CD4-positive, alpha-beta memory T cell (primary cell): Measurements from ENCODE around the gene FBXW8. TPM values are rescaled to one million over a fixed set of nuclear protein-coding genes. Genes with fewer than 3 reads are reported as not detected.

ENCODE experiments used
- CTCF ChIA-PET: fragments of 350-600 bp; sonication (Branson Sonifier 250); formaldehyde crosslinking; loops from one replicate; lab custom pipeline; 2021; ENCODE audit warnings: inconsistent platforms; ENCODE audit not compliant: partially characterized antibody; lab: Charles Lee
- POLR2A ChIA-PET: fragments of 350-600 bp; sonication (Branson Sonifier 250); formaldehyde crosslinking; loops from one replicate; lab custom pipeline; 2021; ENCODE audit not compliant: partially characterized antibody; lab: Charles Lee
- DNase-seq, 5 donors: peaks; one replicate each; pipeline versions ENCODE4 v3.0.0 to v3.0.0-alpha.2; 2020 to 2022; ENCODE audit warnings: mixed read lengths in 1 of 5
- H3K27ac ChIP-seq: one replicate; pipeline ENCODE4 v1.7.0; 2013; ENCODE audit warnings: low read depth, low read length
- H3K27me3 ChIP-seq: 2 replicates; pipeline ENCODE4 v1.7.0; 2013; ENCODE audit warnings: mild to moderate bottlenecking, low read length, moderate library complexity; ENCODE audit not compliant: insufficient read depth
- H3K36me3 ChIP-seq: 2 replicates; pipeline ENCODE4 v1.7.0; 2013; ENCODE audit warnings: mild to moderate bottlenecking, low read length, moderate library complexity; ENCODE audit not compliant: insufficient read depth
- H3K4me1 ChIP-seq: 2 replicates; pipeline ENCODE4 v1.7.0; 2013; ENCODE audit warnings: mild to moderate bottlenecking, low read length, moderate library complexity; ENCODE audit not compliant: insufficient read depth
- H3K4me3 ChIP-seq, 2 donors: one replicate each; pipeline ENCODE4 v1.7.0; 2013; ENCODE audit warnings: low read length in 2 of 2, mild to moderate bottlenecking in 1 of 2
- H3K9me3 ChIP-seq, 2 donors: one replicate each; pipeline ENCODE4 v1.7.0; 2013; ENCODE audit warnings: low read length in 2 of 2, control low read depth in 1 of 2; ENCODE audit not compliant: control insufficient read depth in 1 of 2
- H3K27ac Mint-ChIP-seq, 7 donors: one replicate each; pipeline ENCODE4 v1.8.0; 2020 to 2021; ENCODE audit warnings: mixed read lengths in 7 of 7, mild to moderate bottlenecking in 6 of 7, inconsistent platforms in 3 of 7, moderate library complexity in 3 of 7
- H3K27me3 Mint-ChIP-seq, 2 donors: one replicate each; pipeline ENCODE4 v1.8.0; 2020 to 2021; ENCODE audit warnings: mixed read lengths in 2 of 2
- H3K36me3 Mint-ChIP-seq, 2 donors: one replicate each; pipeline ENCODE4 v1.8.0; 2020 to 2021; ENCODE audit warnings: mixed read lengths in 2 of 2, inconsistent platforms in 1 of 2, mild to moderate bottlenecking in 1 of 2
- H3K4me1 Mint-ChIP-seq, 4 donors: one replicate each; pipeline ENCODE4 v1.8.0; 2020 to 2021; ENCODE audit warnings: mixed read lengths in 4 of 4, mild to moderate bottlenecking in 1 of 4
- H3K4me3 Mint-ChIP-seq, 8 donors: one replicate each; pipeline ENCODE4 v1.8.0; 2020 to 2021; ENCODE audit warnings: mixed read lengths in 8 of 8, mild to moderate bottlenecking in 7 of 8, moderate library complexity in 6 of 8, inconsistent platforms in 3 of 8
- H3K9me3 Mint-ChIP-seq, 8 donors: one replicate each; pipeline ENCODE4 v1.8.0; 2020 to 2021; ENCODE audit warnings: mixed read lengths in 8 of 8, mild to moderate bottlenecking in 5 of 8, inconsistent platforms in 3 of 8, moderate library complexity in 1 of 8
- intact Hi-C: fragments of 100-400 bp; cut with micrococcal nuclease; formaldehyde crosslinking; loops from one replicate; pipeline ENCODE4 v1.15.1; 2023
- polyA plus RNA-seq, 2 donors: library from polyadenylated mRNA; unstranded; fragments of 300-500 nt; fragmentation: Illumina TruSeq; gene quantifications; one replicate each; pipeline ENCODE4 v1.2.3, GENCODE V29; 2021
- total RNA-seq, 2 experiments: library from RNA; stranded (reverse); gene quantifications; one replicate each; pipeline ENCODE4 v1.2.3, GENCODE V29; 2021

Gene FBXW8
- total and polyA plus RNA-seq, 4 experiments from 2014 or later: 2.3 to 10.2 (median 7.0) TPM

DNA sequence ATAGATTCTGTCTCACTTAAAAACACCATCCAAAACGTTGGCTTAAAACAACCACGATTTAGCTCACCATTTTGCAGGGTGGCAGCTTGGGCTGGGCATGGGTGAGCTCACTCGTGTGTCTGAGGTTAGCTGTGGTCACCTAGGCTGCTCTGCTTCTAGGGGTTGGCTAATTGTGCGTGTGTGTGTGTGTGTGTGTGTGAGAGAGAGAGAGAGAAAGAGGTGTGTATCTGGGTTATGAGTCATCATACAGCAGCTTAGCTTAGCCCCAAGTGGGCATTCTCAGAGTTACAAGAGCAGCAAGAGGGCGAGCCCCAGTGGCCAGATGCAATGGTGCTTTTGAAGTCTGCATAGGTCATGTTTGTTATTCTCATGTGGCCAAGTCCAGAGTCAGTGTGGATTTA is 6.0 kb downstream of the FBXW8 start:
- Mint-ChIP-seq H3K27ac (peak overlapping the region in 3 of 7 donors; percentile 15 to 87 (median 40)), H3K9me3 (no peaks in the 10 kb centered on the region), H3K4me3 (peak overlapping the region in 3 of 8 donors; percentile 29 to 80 (median 54)), H3K27me3 (no peaks in the 10 kb centered on the region), H3K4me1 (peaks cover 30 to 81% (median 59%) of the 10 kb centered on the region in 4 donors), H3K36me3 (peaks cover 4 to 5% of the 10 kb centered on the region in 2 donors)
- no peaks in the 10 kb centered on the region for H3K36me3 ChIP-seq
- peaks cover 43% of the 10 kb centered on the region for H3K4me1 ChIP-seq
- H3K27ac ChIP-seq: no peak overlapping the region
- no peaks in the 10 kb centered on the region for H3K9me3 ChIP-seq
- DNase-seq: peak in 3 of 5 donors; percentile 10 to 55 (median 50)
- H3K4me3 ChIP-seq: no peak overlapping the region
- CTCF ChIA-PET: no interaction called here
- intact Hi-C loops: no loop called here
- no peaks in the 10 kb centered on the region for H3K27me3 ChIP-seq
- POLR2A ChIA-PET: no interaction called here

DNA sequence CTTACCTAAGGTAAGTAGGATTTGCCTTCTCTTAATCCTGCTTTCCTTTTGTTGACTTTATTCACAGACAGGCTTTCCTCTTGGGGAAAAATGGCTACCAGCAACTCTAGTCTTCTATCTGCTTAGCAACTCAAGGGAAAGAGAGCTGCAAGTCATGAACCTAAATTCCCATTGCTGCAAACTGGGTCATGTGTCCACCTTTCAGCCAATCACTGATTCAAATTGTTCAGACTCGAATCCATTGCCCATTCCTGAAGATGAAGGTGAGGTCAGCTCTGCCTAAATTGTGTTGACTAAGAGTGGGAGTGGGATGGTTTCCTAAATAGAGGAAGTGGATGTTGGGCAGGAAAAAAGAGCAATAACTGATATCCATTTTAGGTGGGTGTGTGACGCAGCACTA is 7.7 kb downstream of the FBXW8 start:
- CTCF ChIA-PET: no interaction called here
- H3K4me3 Mint-ChIP-seq: no peak overlapping the region
- DNase-seq: no peak
- no peaks in the 10 kb centered on the region for H3K9me3 Mint-ChIP-seq
- Histone ChIP-seq H3K9me3 (no peaks in the 10 kb centered on the region), H3K36me3 (no peaks in the 10 kb centered on the region), H3K27ac (no peak overlapping the region), H3K4me3 (no peak overlapping the region), H3K4me1 (peaks cover 54% of the 10 kb centered on the region), H3K27me3 (no peaks in the 10 kb centered on the region)
- H3K27ac Mint-ChIP-seq: peak overlapping the region in 1 of 7 donors; percentile 42
- POLR2A ChIA-PET: no interaction called here
- peaks cover 34 to 79% (median 61%) of the 10 kb centered on the region in 4 donors for H3K4me1 Mint-ChIP-seq
- intact Hi-C loops: no loop called here
- no peaks in the 10 kb centered on the region for H3K27me3 Mint-ChIP-seq
- H3K36me3 Mint-ChIP-seq: peaks cover 4 to 5% of the 10 kb centered on the region in 2 donors

DNA sequence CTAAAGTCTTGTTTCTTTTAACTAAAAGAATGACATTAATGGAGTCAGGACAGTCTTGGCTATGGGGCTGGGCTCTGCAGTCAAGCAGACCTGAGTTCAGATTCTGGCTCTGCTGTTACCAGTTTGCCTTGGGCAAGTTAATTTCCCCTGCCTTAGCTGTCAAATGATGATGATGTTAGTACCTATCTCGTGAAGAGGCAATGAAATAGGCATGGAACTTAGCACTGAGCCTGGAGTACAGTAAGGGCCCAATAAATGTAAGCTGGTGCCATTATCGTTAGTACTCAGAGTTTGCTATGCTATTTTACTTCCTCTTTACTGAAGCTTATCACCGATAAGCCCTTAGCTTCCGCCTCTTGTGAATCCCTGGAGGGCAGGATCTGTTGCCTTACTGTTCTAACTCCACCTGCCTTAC is 8.5 kb downstream of the FBXW8 start:
- Histone ChIP-seq H3K27ac (no peak overlapping the region), H3K27me3 (no peaks in the 10 kb centered on the region), H3K4me3 (no peak overlapping the region), H3K9me3 (no peaks in the 10 kb centered on the region), H3K36me3 (no peaks in the 10 kb centered on the region), H3K4me1 (peaks cover 60% of the 10 kb centered on the region)
- CTCF ChIA-PET: no interaction called here
- H3K9me3 Mint-ChIP-seq: no peaks in the 10 kb centered on the region
- DNase-seq: no peak
- H3K27ac Mint-ChIP-seq: no peak overlapping the region
- H3K4me3 Mint-ChIP-seq: no peak overlapping the region
- POLR2A ChIA-PET: no interaction called here
- H3K4me1 Mint-ChIP-seq: peaks cover 36 to 81% (median 62%) of the 10 kb centered on the region in 4 donors
- H3K27me3 Mint-ChIP-seq: no peaks in the 10 kb centered on the region
- peaks cover 4 to 5% of the 10 kb centered on the region in 2 donors for H3K36me3 Mint-ChIP-seq
- intact Hi-C loops: no loop called here

DNA sequence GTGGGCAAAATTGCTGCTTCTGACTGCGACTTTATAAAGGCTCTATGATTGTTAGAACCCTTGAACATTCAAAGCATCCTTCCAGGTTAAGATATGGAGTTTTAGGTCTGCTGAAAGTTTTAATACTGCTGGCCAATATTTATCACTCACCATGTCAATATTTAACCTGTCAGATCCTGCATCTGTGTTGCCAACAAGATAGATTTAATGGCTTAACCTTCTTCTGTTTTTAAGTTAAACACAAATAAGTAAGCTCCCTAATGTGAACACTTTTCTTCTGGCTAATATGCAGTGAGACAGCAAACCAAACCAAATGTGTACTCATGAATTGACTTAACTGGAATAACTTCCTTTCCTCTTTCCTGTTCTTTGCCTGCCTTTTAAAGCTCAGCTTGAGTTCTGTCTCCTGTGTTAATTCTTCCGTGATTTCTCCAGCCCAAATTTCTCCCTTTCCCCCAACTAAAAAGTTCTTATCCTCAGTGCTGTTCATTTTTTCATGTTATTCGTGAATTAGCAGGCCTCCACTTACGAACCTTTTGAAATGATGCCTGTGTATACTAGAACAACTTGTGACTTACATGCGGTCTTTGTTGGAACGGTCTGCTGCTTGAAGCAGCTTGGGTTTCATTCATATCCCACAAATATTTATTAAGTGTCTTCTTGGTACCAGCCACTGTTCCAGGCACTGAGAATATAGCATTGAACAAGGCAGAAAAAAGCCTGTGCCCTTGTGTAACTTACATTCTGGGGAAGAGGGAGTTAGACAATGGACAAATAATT is 9.1 kb downstream of the FBXW8 start:
- Mint-ChIP-seq H3K4me3 (no peak overlapping the region), H3K27ac (no peak overlapping the region), H3K36me3 (peaks cover 4 to 5% of the 10 kb centered on the region in 2 donors), H3K9me3 (no peaks in the 10 kb centered on the region), H3K4me1 (peaks cover 42 to 86% (median 68%) of the 10 kb centered on the region in 4 donors), H3K27me3 (no peaks in the 10 kb centered on the region)
- no peaks in the 10 kb centered on the region for H3K27me3 ChIP-seq
- no peaks in the 10 kb centered on the region for H3K36me3 ChIP-seq
- POLR2A ChIA-PET: no interaction called here
- H3K4me1 ChIP-seq: peaks cover 66% of the 10 kb centered on the region
- H3K9me3 ChIP-seq: no peaks in the 10 kb centered on the region
- H3K4me3 ChIP-seq: no peak overlapping the region
- CTCF ChIA-PET: interaction anchor here (1.1 kb wide), 1 partner anchor 9 kb away, joined by 3 read pairs; the partner anchor contains the start of gene FBXW8
- intact Hi-C loops: no loop called here
- DNase-seq: no peak
- no peak overlapping the region for H3K27ac ChIP-seq

DNA sequence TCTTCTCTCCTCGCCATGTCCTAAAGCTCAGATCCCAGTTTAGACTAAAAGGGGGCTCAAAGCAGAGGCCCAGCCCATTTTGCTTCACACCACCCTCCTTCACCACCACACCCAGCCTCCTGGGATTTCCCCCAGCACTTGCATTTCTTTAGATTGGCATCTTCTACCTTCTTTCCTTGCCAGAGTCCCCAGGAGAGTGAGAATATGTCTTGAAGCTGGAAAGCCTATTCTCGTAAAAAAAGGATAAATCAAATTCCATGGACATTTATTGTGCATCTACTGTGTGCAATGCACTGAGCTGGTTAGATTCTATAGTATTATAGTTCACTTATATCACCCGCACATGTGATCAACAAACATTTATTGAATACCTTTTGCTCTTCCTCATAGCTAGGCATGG is 10.2 kb downstream of the FBXW8 start:
- Mint-ChIP-seq H3K36me3 (peaks cover under 1% of the 10 kb centered on the region in 2 donors), H3K27ac (peak overlapping the region in 2 of 7 donors; percentile 19 to 69), H3K27me3 (no peaks in the 10 kb centered on the region), H3K9me3 (no peaks in the 10 kb centered on the region), H3K4me1 (peaks cover 51 to 89% (median 71%) of the 10 kb centered on the region in 4 donors), H3K4me3 (peak overlapping the region in 1 of 8 donors; percentile 66)
- no peaks in the 10 kb centered on the region for H3K36me3 ChIP-seq
- no peaks in the 10 kb centered on the region for H3K27me3 ChIP-seq
- H3K4me1 ChIP-seq: peaks cover 75% of the 10 kb centered on the region
- intact Hi-C loops: no loop called here
- POLR2A ChIA-PET: interaction anchor here (2.0 kb wide), 1 partner anchor 10 kb away, joined by 7 read pairs; the partner anchor contains the start of gene FBXW8
- DNase-seq: no peak
- no peak overlapping the region for H3K4me3 ChIP-seq
- no peak overlapping the region for H3K27ac ChIP-seq
- H3K9me3 ChIP-seq: no peaks in the 10 kb centered on the region
- CTCF ChIA-PET: interaction anchor here (1.1 kb wide), 1 partner anchor 10 kb away, joined by 3 read pairs; the partner anchor contains the start of gene FBXW8

DNA sequence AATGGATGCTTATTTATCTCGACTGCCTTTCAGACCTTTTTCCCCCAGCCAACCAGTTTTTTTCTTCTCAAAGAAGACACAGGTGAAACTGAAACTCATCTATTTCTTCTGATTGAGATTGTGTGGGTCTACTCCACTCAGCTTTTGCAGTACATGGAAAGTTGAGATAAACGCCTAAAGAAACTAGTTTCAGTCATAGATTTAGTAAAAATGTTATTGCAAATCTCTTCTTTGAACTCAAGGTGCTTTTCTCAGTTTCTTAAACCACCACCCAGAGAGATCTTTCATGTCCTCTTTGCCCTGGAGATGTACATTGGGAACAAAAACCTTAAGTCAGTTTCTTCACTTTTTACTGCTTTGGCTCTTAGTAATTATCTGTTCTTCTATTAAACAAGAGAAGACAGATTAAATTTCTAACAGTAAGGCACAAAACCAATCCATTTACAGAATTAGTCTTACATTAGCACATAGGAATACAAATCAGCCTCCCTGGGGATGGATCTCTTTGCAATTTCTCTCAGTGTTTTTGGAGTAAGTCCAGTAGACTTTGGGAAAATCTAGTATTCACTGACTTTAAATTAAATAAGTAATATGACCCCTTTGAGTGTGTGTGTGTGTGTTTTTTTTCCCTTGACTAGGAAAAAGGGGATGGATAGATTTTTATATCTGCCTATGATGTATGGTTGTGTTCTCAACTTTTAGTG is 11.6 kb downstream of the FBXW8 start:
- Mint-ChIP-seq H3K27me3 (no peaks in the 10 kb centered on the region), H3K4me3 (peak overlapping the region in 6 of 8 donors; percentile 17 to 64 (median 37)), H3K9me3 (no peaks in the 10 kb centered on the region), H3K27ac (peak overlapping the region in 6 of 7 donors; percentile 1 to 59 (median 29)), H3K36me3 (peaks cover 0 to under 1% of the 10 kb centered on the region in 2 donors), H3K4me1 (peaks cover 51 to 87% (median 71%) of the 10 kb centered on the region in 4 donors)
- Histone ChIP-seq H3K4me3 (no peak overlapping the region), H3K27ac (no peak overlapping the region), H3K9me3 (no peaks in the 10 kb centered on the region), H3K27me3 (no peaks in the 10 kb centered on the region), H3K4me1 (peaks cover 73% of the 10 kb centered on the region), H3K36me3 (no peaks in the 10 kb centered on the region)
- CTCF ChIA-PET: no interaction called here
- POLR2A ChIA-PET: interaction anchor here (2.0 kb wide), 1 partner anchor 11 kb away, joined by 7 read pairs; the partner anchor contains the start of gene FBXW8
- intact Hi-C loops: no loop called here
- DNase-seq: peak in 2 of 5 donors; percentile 10 to 19
